SK-N-SH (cell line): ENCODE data around the gene PPP1R27. TPM values are rescaled to one million over a fixed set of nuclear protein-coding genes. Genes with fewer than 3 reads are reported as not detected.

Source experiments
- CTCF ChIA-PET: fragments of 300-600, 350-600 bp; formaldehyde crosslinking; extraction: SDS; loops from one replicate; lab custom pipeline; 2021; lab: Yijun Ruan, JAX
- POLR2A ChIA-PET: fragments of 350-600 bp; sonication (Branson Sonifier 250); formaldehyde crosslinking; extraction: SDS; loops from one replicate; lab custom pipeline; 2020; ENCODE audit warnings: antibody characterized with exemption, inconsistent platforms; lab: Yijun Ruan, JAX
- DNase-seq: peaks from one replicate; pipeline ENCODE4 v3.0.0; 2012
- H2AFZ ChIP-seq: fragments of 200-600 bp; sonication (generic); 2 replicates; pipeline ENCODE4 v1.8.1; 2016; ENCODE audit warnings: antibody characterized with exemption, mild to moderate bottlenecking, low read depth
- H3F3A ChIP-seq: fragments of 200-600 bp; sonication (generic); replicated peaks from 2 replicates; pipeline ENCODE3; 2016; ENCODE audit warnings: antibody characterized with exemption, mild to moderate bottlenecking; ENCODE audit not compliant: insufficient read depth
- H3K27ac ChIP-seq, 2 experiments: fragments of 200-500 bp in 1 of 2; fragments of 200-600 bp in 1 of 2; sonication (Bioruptor generic) in 1 of 2; sonication (generic), shearing (Covaris generic) in 1 of 2; 2 replicates each; pipeline versions ENCODE4 v1.5.1 to v1.6.1; 2014 to 2016; ENCODE audit warnings: low read depth in 2 of 2, inconsistent platforms in 1 of 2, low read length in 1 of 2, mild to moderate bottlenecking in 1 of 2, mixed read lengths in 1 of 2
- H3K27me3 ChIP-seq: fragments of 200-600 bp; sonication (generic), shearing (Covaris generic); 2 replicates; pipeline ENCODE4 v1.6.1; 2016; ENCODE audit warnings: mixed run types; ENCODE audit not compliant: insufficient read depth
- H3K36me3 ChIP-seq, 2 experiments: fragments of 200-500 bp in 1 of 2; fragments of 200-600 bp in 1 of 2; sonication (Bioruptor generic) in 1 of 2; sonication (generic) in 1 of 2; replicated peaks in 1 of 2; 2 replicates each; pipeline versions ENCODE3 to v1.5.1; 2014 to 2016; ENCODE audit warnings: low read length in 1 of 2, mild to moderate bottlenecking in 1 of 2; ENCODE audit not compliant: insufficient read depth in 2 of 2, control insufficient read depth in 1 of 2
- H3K4me1 ChIP-seq, 2 experiments: fragments of 200-500 bp in 1 of 2; fragments of 200-600 bp in 1 of 2; sonication (Bioruptor generic) in 1 of 2; sonication (generic), shearing (Covaris generic) in 1 of 2; 2 replicates each; pipeline versions ENCODE4 v1.5.1 to v1.6.1; 2014 to 2016; ENCODE audit warnings: low read depth in 1 of 2, low read length in 1 of 2, mixed run types in 1 of 2; ENCODE audit not compliant: insufficient read depth in 2 of 2, control insufficient read depth in 1 of 2
- H3K4me2 ChIP-seq: fragments of 200-600 bp; sonication (generic), shearing (Covaris generic); 2 replicates; pipeline ENCODE4 v1.6.1; 2017; ENCODE audit warnings: mixed run types
- H3K4me3 ChIP-seq, 2 experiments: fragments of 200-500 bp in 1 of 2; fragments of 200-600 bp in 1 of 2; sonication (Bioruptor generic) in 1 of 2; sonication (generic), shearing (Covaris generic) in 1 of 2; 2 replicates each; pipeline versions ENCODE4 v1.5.1 to v1.8.1; 2014 to 2016; ENCODE audit warnings: low read depth in 2 of 2, inconsistent platforms in 1 of 2, low read length in 1 of 2, mild to moderate bottlenecking in 1 of 2, mixed read lengths in 1 of 2, moderate library complexity in 1 of 2
- H3K79me2 ChIP-seq: fragments of 200-600 bp; sonication (generic); 2 replicates; pipeline ENCODE4 v1.8.1; 2017; ENCODE audit warnings: mild to moderate bottlenecking; ENCODE audit not compliant: insufficient read depth
- H3K9ac ChIP-seq: fragments of 200-600 bp; sonication (generic); 2 replicates; pipeline ENCODE4 v1.6.1; 2017; ENCODE audit warnings: mixed run types
- H3K9me2 ChIP-seq: fragments of 200-600 bp; sonication (generic); 2 replicates; pipeline ENCODE4 v1.6.1; 2017; ENCODE audit warnings: mixed run types
- H3K9me3 ChIP-seq: fragments of 200-600 bp; sonication (generic); 2 replicates; pipeline ENCODE4 v1.6.1; 2017; ENCODE audit warnings: mixed run types, mild to moderate bottlenecking, moderate library complexity
- H4K20me1 ChIP-seq: fragments of 200-600 bp; sonication (generic); 2 replicates; pipeline ENCODE4 v1.6.1; 2017; ENCODE audit warnings: mild to moderate bottlenecking, mixed run types; ENCODE audit not compliant: insufficient read depth
- CHD2 ChIP-seq: fragments of 150-350 bp; IDR thresholded peaks from 2 replicates; pipeline ENCODE4 v1.6.1; 2018; ENCODE audit warnings: low read length; ENCODE audit not compliant: partially characterized antibody
- EZH2phosphoT487 ChIP-seq: fragments of 200-600 bp; sonication (generic); IDR thresholded peaks from 2 replicates; pipeline ENCODE4 v1.6.1; 2017; ENCODE audit warnings: low read depth, mixed run types, mild to moderate bottlenecking, antibody characterized with exemption, moderate library complexity, borderline replicate concordance
- FOXJ3 ChIP-seq: sonication (generic); formaldehyde crosslinking; IDR thresholded peaks from 2 replicates; pipeline ENCODE4 v1.5.1; 2020; ENCODE audit warnings: mild to moderate bottlenecking, missing genetic modification reagents
- FOXM1 ChIP-seq: IDR thresholded peaks from 2 replicates; pipeline ENCODE4 v1.4.0; 2012; ENCODE audit warnings: low read depth, mild to moderate bottlenecking
- GATA2 ChIP-seq: sonication (generic); formaldehyde crosslinking; IDR thresholded peaks from 2 replicates; pipeline ENCODE4 v1.5.0; 2020; ENCODE audit warnings: mild to moderate bottlenecking, missing genetic modification reagents
- IRF3 ChIP-seq: fragments of 150-350 bp; IDR thresholded peaks from 2 replicates; pipeline ENCODE4 v1.6.1; 2016; ENCODE audit warnings: mild to moderate bottlenecking, low read depth, low read length
- JUND ChIP-seq: IDR thresholded peaks from 2 replicates; pipeline ENCODE4 v1.4.0; 2012
- MEF2A ChIP-seq: IDR thresholded peaks from 2 replicates; pipeline ENCODE4 v1.4.0; 2012; ENCODE audit warnings: low read depth, borderline replicate concordance
- MXI1 ChIP-seq: IDR thresholded peaks from 2 replicates; pipeline ENCODE4 v1.6.1; 2012; ENCODE audit warnings: mild to moderate bottlenecking, low read depth, low read length, improper control_type of control experiment
- NFIC ChIP-seq: IDR thresholded peaks from 2 replicates; pipeline ENCODE4 v1.4.0; 2012; ENCODE audit warnings: borderline replicate concordance
- NRF1 ChIP-seq: IDR thresholded peaks from 2 replicates; pipeline ENCODE4 v1.6.1; 2012; ENCODE audit warnings: low read depth, mild to moderate bottlenecking, low read length
- PBX3 ChIP-seq: IDR thresholded peaks from 2 replicates; pipeline ENCODE4; 2012
- RAD21 ChIP-seq: IDR thresholded peaks from 2 replicates; pipeline ENCODE4 v1.6.1; 2012; ENCODE audit warnings: mild to moderate bottlenecking, low read length
- RFX5 ChIP-seq: IDR thresholded peaks from 2 replicates; pipeline ENCODE4 v1.6.1; 2012; ENCODE audit warnings: mild to moderate bottlenecking, improper control_type of control experiment, low read length
- RXRA ChIP-seq: IDR thresholded peaks from 2 replicates; pipeline ENCODE4 v1.4.0; 2012; ENCODE audit warnings: low read depth, mild to moderate bottlenecking, borderline replicate concordance
- SIN3A ChIP-seq: IDR thresholded peaks from 2 replicates; pipeline ENCODE4 v1.6.1; 2012; ENCODE audit warnings: low read depth, mild to moderate bottlenecking, low read length, moderate library complexity, borderline replicate concordance
- TCF12 ChIP-seq: IDR thresholded peaks from 2 replicates; pipeline ENCODE4 v1.4.0; 2012
- TEAD4 ChIP-seq: IDR thresholded peaks from 2 replicates; pipeline ENCODE4 v1.4.0; 2012; ENCODE audit warnings: mild to moderate bottlenecking, borderline replicate concordance; ENCODE audit not compliant: insufficient read depth
- USF2 ChIP-seq: fragments of 150-350 bp; IDR thresholded peaks from 2 replicates; pipeline ENCODE4 v1.6.1; 2017; ENCODE audit warnings: antibody characterized with exemption, low read length, low read depth, borderline replicate concordance
- YY1 ChIP-seq: IDR thresholded peaks from 2 replicates; pipeline ENCODE4 v1.4.0; 2012; ENCODE audit warnings: low read depth, mild to moderate bottlenecking
- WGBS: methylation state at CpG from one replicate; pipeline ENCODE4 v1.1.6; 2017; ENCODE audit warnings: low lambda C conversion rate; 5-methylcytosine and 5-hydroxymethylcytosine counted together
- polyA plus RNA-seq, 3 experiments: library from polyadenylated mRNA; depleted of rRNA; stranded (reverse); fragments of >200 nt; gene quantifications; 2 replicates each; pipeline ENCODE4 v1.2.3, GENCODE V29; 2012

The PPP1R27 gene
- polyA plus RNA-seq, 1 of the 3 experiments (the other 2 are of a cell fraction) = 0.07 TPM

GRCh38 chr17:81879121-81879520 lies 44.3 kb upstream of the PPP1R27 start:
- ChIA-PET POLR2A (interaction anchor here (1.2 kb wide), 1 partner anchor 13 kb away, joined by 3 read pairs; no protein-coding TSS in a partner anchor), CTCF (interaction anchor here (1.2 to 3.0 kb wide), 4 partner anchors 10 to 149 kb away, joined by 3 to 23 read pairs (median 4); partner anchors contain the start of gene ANAPC11)
- Histone ChIP-seq H4K20me1 (no peaks in the 10 kb centered on the region), H3K27ac (no peak overlapping the region), H3K4me2 (no peak overlapping the region), H3K36me3 (peaks cover 16 to 48% of the 10 kb centered on the region in 2 experiments), H3K9ac (no peak overlapping the region), H3K9me2 (no peaks in the 10 kb centered on the region), H3K4me3 (no peak overlapping the region), H3K27me3 (no peaks in the 10 kb centered on the region), H3F3A (peaks cover 45% of the 10 kb centered on the region), H3K79me2 (peaks cover 8% of the 10 kb centered on the region; the same call in 1 of the 2 replicates), H2AFZ (no peak overlapping the region), H3K9me3 (no peaks in the 10 kb centered on the region), H3K4me1 (no peaks in the 10 kb centered on the region)
- WGBS = 91% methylated on average over 5 of the region's 5 CpGs
- DNase-seq = no peak
- TF ChIP-seq TEAD4 (no peak), PBX3 (no peak), NFIC (no peak), MEF2A (no peak), NRF1 (no peak), CHD2 (no peak), EZH2phosphoT487 (no peak), JUND (no peak), IRF3 (no peak), GATA2 (CRISPR knock-in tag) (no peak), RXRA (no peak), RAD21 (no peak), SIN3A (no peak), RFX5 (no peak), YY1 (no peak), FOXM1 (no peak), TCF12 (no peak), FOXJ3 (CRISPR knock-in tag) (no peak), MXI1 (no peak), USF2 (no peak)
